ENCODE data around the gene ZNF777.

- TF ChIP-seq ZNF214 (tag by site-specific recombination; IDR thresholded peaks at IDR 0.05; ENCODE audit: borderline replicate concordance) = no peak
- no peak for TF ChIP-seq CTCF (tag by site-specific recombination; IDR thresholded peaks at IDR 0.05)
- no peak for TF ChIP-seq HOXD13 (CRISPR knock-in tag; IDR thresholded peaks at IDR 0.05; ENCODE audit: borderline replicate concordance)
- TF ChIP-seq OSR2 (tag by site-specific recombination; IDR thresholded peaks at IDR 0.05) = no peak
- TF ChIP-seq ZNF639 (tag by site-specific recombination; IDR thresholded peaks at IDR 0.05) = no peak
- TF ChIP-seq ZBTB48 (tag by site-specific recombination; IDR thresholded peaks at IDR 0.05) = no peak
- TF ChIP-seq ZNF146 (tag by site-specific recombination; IDR thresholded peaks at IDR 0.05) = no peak
- no peak for TF ChIP-seq ZBTB44 (tag by site-specific recombination; IDR thresholded peaks at IDR 0.05)
Observed at GRCh38 chr7:149440222-149440621, 20.6 kb downstream of the ZNF777 start.
